Caco-2 (cell line): ENCODE measurements around the gene CPE. TPM values are rescaled to one million over a fixed set of nuclear protein-coding genes. Genes with fewer than 3 reads are reported as not detected.

Experiments
- BruUV-seq: library from RNA; stranded (reverse); fragments of 400-500 nt; replicated peaks from 2 replicates; lab custom pipeline; 2021; lab: Mats Ljungman, UMichigan
- CTCF ChIA-PET: fragments of 300-600 bp; sonication (Branson Sonifier 250); formaldehyde crosslinking; loops from one replicate; lab custom pipeline; 2022; ENCODE audit warnings: antibody characterized with exemption; lab: Charles Lee
- POLR2A ChIA-PET: fragments of 300-600 bp; sonication (Branson Sonifier 250); formaldehyde crosslinking; loops from one replicate; lab custom pipeline; 2022; ENCODE audit warnings: antibody characterized with exemption; lab: Charles Lee
- DNase-seq, 2 experiments: peaks; one replicate each; pipeline versions ENCODE4 v3.0.0 to v3.0.0-alpha.2; 2020 to 2022
- H3K27me3 ChIP-seq: replicated peaks from 2 replicates; pipeline ENCODE4 v1.6.0; 2011; ENCODE audit warnings: low read length; ENCODE audit not compliant: control insufficient read depth, insufficient read depth
- H3K36me3 ChIP-seq: 2 replicates; pipeline ENCODE4 v1.5.1; 2011; ENCODE audit warnings: low read length; ENCODE audit not compliant: control insufficient read depth, insufficient read depth
- H3K4me1 ChIP-seq: fragments of 250-450 bp; sonication (Bioruptor Pico); 2 replicates; pipeline ENCODE4 v1.5.1; 2020; ENCODE audit warnings: mild to moderate bottlenecking
- H3K4me3 ChIP-seq: 2 replicates; pipeline ENCODE4 v1.5.1; 2011; ENCODE audit warnings: low read depth, mild to moderate bottlenecking, control low read depth, low read length
- H3K9me3 ChIP-seq: fragments of 250-450 bp; sonication (Bioruptor Pico); 2 replicates; pipeline ENCODE4 v1.5.1; 2020; ENCODE audit warnings: mild to moderate bottlenecking, moderate library complexity
- H3K27ac Mint-ChIP-seq: one replicate; pipeline ENCODE4 v1.8.0; 2022; ENCODE audit warnings: mixed read lengths; ENCODE audit not compliant: unreplicated experiment
- H3K27me3 Mint-ChIP-seq: one replicate; pipeline ENCODE4 v1.8.0; 2022; ENCODE audit warnings: mixed read lengths; ENCODE audit not compliant: insufficient read depth, unreplicated experiment
- H3K36me3 Mint-ChIP-seq: one replicate; pipeline ENCODE4 v1.8.0; 2022; ENCODE audit warnings: mild to moderate bottlenecking, mixed read lengths; ENCODE audit not compliant: insufficient read depth, unreplicated experiment
- H3K4me1 Mint-ChIP-seq: one replicate; pipeline ENCODE4 v1.8.0; 2022; ENCODE audit warnings: low read depth, mixed read lengths; ENCODE audit not compliant: unreplicated experiment
- H3K4me3 Mint-ChIP-seq: one replicate; pipeline ENCODE4 v1.8.0; 2022; ENCODE audit warnings: mild to moderate bottlenecking, moderate library complexity, mixed read lengths; ENCODE audit not compliant: unreplicated experiment
- H3K9me3 Mint-ChIP-seq: one replicate; pipeline ENCODE4 v1.8.0; 2022; ENCODE audit warnings: mixed read lengths; ENCODE audit not compliant: unreplicated experiment
- CTCF ChIP-seq, 2 experiments: fragments of 200-600 bp in 1 of 2; IDR thresholded peaks; 1 replicate in 1 of 2; 2 replicates in 1 of 2; pipeline versions ENCODE4 v1.5.1 to v1.8.0; 2011 to 2022; ENCODE audit warnings: antibody characterized with exemption in 1 of 2, control low read depth in 1 of 2, inconsistent platforms in 1 of 2, low read depth in 1 of 2, low read length in 1 of 2, mild to moderate bottlenecking in 1 of 2, moderate library complexity in 1 of 2; ENCODE audit not compliant: insufficient read depth in 1 of 2, severe bottlenecking in 1 of 2, unreplicated experiment in 1 of 2
- intact Hi-C: fragments of 100-400 bp; cut with micrococcal nuclease; formaldehyde crosslinking; loops from one replicate; pipeline ENCODE4 v1.10.0; 2022; ENCODE audit not compliant: unreplicated experiment
- total RNA-seq: library from RNA; stranded (reverse); gene quantifications from 2 replicates; pipeline ENCODE4 v1.2.3, GENCODE V29; 2022

Gene CPE
- total RNA-seq, 1 experiment from 2014 or later = 5.9 TPM

GRCh38 chr4:165515201-165515600, 136.4 kb downstream of the CPE start:
- H3K4me1 ChIP-seq = no peaks in the 10 kb centered on the region
- Mint-ChIP-seq H3K4me3 (no peak overlapping the region), H3K27me3 (no peaks in the 10 kb centered on the region), H3K9me3 (no peaks in the 10 kb centered on the region), H3K4me1 (no peaks in the 10 kb centered on the region), H3K27ac (no peak overlapping the region), H3K36me3 (no peaks in the 10 kb centered on the region)
- no TSS peak for BruUV-seq
- H3K4me3 ChIP-seq = no peak overlapping the region
- intact Hi-C loops = no loop called here
- H3K36me3 ChIP-seq = no peaks in the 10 kb centered on the region
- H3K9me3 ChIP-seq = no peaks in the 10 kb centered on the region
- no peak for TF ChIP-seq CTCF (IDR thresholded peaks at IDR 0.05; ENCODE audit: insufficient read depth in 1 of 2, low read depth in 1 of 2, low read length in 1 of 2, severe bottlenecking in 1 of 2, unreplicated experiment in 1 of 2)
- CTCF ChIA-PET = no interaction called here
- no peak for DNase-seq
- H3K27me3 ChIP-seq = no peaks in the 10 kb centered on the region
- POLR2A ChIA-PET = no interaction called here

GRCh38 chr4:165516281-165516833, 137.5 kb downstream of the CPE start:
- Histone ChIP-seq H3K4me1 (no peaks in the 10 kb centered on the region), H3K27me3 (no peaks in the 10 kb centered on the region), H3K9me3 (no peaks in the 10 kb centered on the region), H3K36me3 (no peaks in the 10 kb centered on the region), H3K4me3 (no peak overlapping the region)
- no peak for DNase-seq
- Mint-ChIP-seq H3K27me3 (no peaks in the 10 kb centered on the region), H3K36me3 (no peaks in the 10 kb centered on the region), H3K27ac (no peak overlapping the region), H3K4me3 (no peak overlapping the region), H3K4me1 (no peaks in the 10 kb centered on the region), H3K9me3 (no peaks in the 10 kb centered on the region)
- no TSS peak for BruUV-seq
- no peak for TF ChIP-seq CTCF (IDR thresholded peaks at IDR 0.05; ENCODE audit: insufficient read depth in 1 of 2, low read depth in 1 of 2, low read length in 1 of 2, severe bottlenecking in 1 of 2, unreplicated experiment in 1 of 2)
- intact Hi-C loops = no loop called here
- POLR2A ChIA-PET = no interaction called here
- CTCF ChIA-PET = no interaction called here

- Histone ChIP-seq H3K9me3 (no peaks in the 10 kb centered on the region), H3K4me1 (no peaks in the 10 kb centered on the region), H3K27me3 (no peaks in the 10 kb centered on the region), H3K36me3 (no peaks in the 10 kb centered on the region), H3K4me3 (no peak overlapping the region)
- DNase-seq = no peak
- Mint-ChIP-seq H3K27me3 (no peaks in the 10 kb centered on the region), H3K4me1 (no peaks in the 10 kb centered on the region), H3K9me3 (no peaks in the 10 kb centered on the region), H3K27ac (no peak overlapping the region), H3K4me3 (no peak overlapping the region), H3K36me3 (no peaks in the 10 kb centered on the region)
- CTCF ChIA-PET = no interaction called here
- intact Hi-C loops = no loop called here
- no peak for TF ChIP-seq CTCF (IDR thresholded peaks at IDR 0.05; ENCODE audit: insufficient read depth in 1 of 2, low read depth in 1 of 2, low read length in 1 of 2, severe bottlenecking in 1 of 2, unreplicated experiment in 1 of 2)
- BruUV-seq = no TSS peak
- POLR2A ChIA-PET = no interaction called here
Observed at GRCh38 chr4:165517216-165517615, 138.4 kb downstream of the CPE start.
